HG02610 (cell line): ENCODE results near the gene ARR3.
"Not testable (repeated sequence)": the region's sequence is repeated elsewhere in the genome, so short reads cannot be mapped to it uniquely, and the experiment has no call there.

Experiments
- ATAC-seq: cut with Tn5 transposase; IDR thresholded peaks from one replicate; pipeline ENCODE4 v1.9.1; 2021; ENCODE audit warnings: mild to moderate bottlenecking, moderate library complexity; ENCODE audit not compliant: unreplicated experiment

ARR3 gene

DNA sequence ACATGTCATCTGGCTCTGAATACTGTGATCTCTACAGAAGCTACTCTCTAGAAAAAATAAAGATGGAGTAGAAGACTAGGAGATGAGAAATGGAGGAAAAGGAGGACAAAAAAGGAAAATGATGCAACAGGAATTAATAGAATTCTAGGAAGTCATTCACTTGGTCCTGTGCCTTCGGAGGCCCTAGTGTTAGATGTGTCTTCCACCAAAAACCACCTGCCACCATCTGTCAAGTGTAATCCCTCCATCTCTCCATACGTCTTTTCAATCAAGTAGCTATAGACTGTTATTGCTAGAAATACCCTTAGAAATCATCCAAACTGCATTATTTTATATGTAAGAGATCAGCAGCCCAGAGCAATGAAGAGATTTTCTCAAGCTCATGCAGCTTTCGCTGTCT, 10.9 kb downstream of the ARR3 start:
- ATAC-seq, result no peak

DNA sequence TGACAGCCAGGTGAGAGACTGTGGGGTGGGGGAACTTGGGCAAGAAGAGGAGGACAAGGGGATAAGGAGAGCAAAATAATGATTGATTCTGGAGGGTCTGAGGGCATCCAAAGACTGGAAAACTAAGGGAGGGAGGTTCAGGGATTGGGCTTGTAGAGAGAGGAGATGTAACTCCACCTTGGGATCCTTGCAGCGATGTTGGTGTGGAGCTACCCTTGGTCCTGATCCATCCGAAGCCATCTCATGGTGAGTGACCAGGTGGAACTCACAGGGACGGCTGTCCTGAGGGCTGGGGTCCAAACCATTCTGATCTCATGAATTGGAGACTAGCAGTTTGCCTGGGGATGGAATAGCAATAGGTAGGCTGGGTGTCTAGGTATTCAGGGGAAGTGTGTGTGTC, 12.4 kb downstream of the ARR3 start:
- ATAC-seq, result no peak

DNA sequence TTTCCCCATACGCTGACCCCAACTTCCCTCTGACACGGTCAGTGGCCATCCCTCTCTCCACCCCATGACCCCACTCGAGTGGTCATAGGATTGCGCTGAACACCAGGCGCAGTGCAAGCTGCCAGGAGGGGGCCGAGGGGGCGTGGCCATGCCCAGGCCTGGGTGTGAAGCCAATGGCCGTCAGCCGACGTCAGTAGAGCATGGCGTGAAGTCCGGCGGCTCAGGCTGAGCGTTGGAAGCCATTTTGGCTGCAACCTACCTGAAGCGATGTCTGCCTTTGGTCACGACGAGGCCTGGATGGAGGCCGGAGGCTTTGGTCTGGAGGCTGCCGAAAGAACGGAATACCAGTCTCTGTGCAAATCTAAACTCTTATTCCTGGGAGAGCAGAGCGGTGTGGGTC, 13.8 kb downstream of the ARR3 start, which contains the start of gene RAB41:
TSS of gene RAB41 (plus strand) at position 222 of the 400 bp plus-strand sequence. CDS start at position 268, 46 bp downstream.
- no peak for ATAC-seq

DNA sequence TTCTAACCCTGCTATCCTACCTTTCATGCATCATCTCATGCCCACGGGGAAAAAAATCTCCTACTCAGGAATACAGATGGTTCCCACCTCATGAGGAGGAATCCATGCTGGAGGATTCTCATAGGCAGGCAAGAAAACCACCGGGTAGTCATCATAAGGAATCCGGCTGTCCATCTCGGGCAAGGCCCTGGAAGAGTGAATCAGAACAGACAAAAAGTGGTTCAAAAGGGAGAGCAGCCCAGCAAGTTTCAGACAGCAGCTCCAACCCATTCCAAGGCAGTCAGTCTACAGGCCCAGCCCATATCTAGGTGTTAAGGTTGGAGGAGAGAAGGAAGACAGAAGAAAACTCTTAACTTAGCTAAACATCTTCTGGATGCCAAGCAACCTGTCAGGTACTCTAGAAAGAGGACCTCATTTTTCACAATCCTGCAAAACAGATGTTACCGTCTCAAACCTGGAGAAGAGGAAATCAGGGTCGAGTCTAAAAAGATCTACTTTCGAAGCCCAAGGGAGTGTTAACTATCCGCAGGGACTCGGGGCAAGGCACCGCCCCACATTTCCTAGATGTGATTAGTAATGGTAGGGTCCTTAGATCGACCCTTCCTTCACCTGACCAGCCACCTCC, 21.1 kb downstream of the ARR3 start:
- ATAC-seq, result peak; percentile 18

DNA sequence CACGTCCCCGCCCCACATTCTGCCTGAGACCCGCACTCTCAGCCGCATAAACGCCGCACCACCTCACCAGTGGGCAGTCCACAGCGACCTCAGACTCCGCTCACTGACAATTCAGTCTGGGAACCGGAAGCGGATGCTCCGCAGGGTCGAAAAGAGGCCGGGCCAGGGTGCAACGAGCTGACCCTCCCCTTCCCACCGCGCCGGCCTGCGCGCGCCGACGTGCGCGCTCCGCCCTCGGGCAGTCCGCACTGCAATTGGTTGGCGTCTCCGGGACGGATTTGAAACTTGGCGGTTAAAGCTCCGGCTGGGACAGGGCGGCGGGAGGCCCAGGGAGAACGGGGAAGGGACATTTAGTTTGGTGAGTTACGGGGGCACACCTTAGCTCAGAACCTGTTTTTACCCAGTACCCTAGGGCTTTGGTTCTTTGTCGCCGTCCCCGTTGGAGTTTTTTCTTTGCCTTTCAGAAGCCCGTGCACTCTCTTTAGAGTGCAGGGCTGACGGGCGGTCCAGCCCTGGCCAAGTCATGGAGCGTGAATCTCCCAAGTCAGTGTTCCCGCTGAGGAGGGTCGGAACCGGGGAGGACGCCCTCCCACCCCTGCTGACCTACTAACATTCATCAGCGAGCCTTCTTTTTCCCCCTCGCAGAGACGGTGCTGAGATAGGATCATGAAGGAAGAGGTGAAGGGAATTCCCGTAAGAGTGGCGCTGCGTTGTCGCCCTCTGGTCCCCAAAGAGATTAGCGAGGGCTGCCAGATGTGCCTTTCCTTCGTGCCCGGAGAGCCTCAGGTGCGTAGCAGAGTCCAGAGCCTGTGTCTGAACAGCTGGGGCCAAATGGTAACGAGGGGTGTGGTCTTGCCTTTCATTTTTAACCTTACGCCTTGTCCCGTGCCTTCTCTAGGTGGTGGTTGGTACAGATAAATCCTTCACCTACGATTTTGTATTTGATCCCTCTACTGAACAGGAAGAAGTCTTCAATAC, 21.9 kb downstream of the ARR3 start, which contains the start of the genes KIF4A and PDZD11:
TSS of gene KIF4A (plus strand) at position 312 of the 978 bp plus-strand sequence. CDS start at position 667, 355 bp downstream.
TSS of gene PDZD11 (minus strand) at position 135 of the 978 bp plus-strand sequence. CDS start 586 bp downstream, outside the sequence.
- ATAC-seq, result peak; percentile 99

DNA sequence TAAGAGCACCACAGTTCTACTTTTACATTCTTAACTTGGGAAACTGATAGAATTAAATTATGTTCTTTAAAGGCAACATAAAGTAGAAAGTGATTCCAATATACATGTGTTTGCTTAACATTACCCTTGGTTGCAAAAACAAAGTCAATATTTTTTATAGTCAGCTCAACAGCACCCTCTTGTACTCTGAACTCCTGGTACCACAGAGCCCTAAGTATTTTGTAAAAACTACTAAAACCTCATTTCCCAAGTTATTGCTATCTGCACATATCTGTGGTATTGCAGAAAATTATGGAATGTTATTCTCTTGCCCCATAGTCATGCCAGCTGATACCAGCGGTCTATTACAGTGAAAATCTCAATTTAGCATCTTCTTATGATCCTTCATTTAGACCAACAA, 24.7 kb downstream of the ARR3 start:
- no peak for ATAC-seq

DNA sequence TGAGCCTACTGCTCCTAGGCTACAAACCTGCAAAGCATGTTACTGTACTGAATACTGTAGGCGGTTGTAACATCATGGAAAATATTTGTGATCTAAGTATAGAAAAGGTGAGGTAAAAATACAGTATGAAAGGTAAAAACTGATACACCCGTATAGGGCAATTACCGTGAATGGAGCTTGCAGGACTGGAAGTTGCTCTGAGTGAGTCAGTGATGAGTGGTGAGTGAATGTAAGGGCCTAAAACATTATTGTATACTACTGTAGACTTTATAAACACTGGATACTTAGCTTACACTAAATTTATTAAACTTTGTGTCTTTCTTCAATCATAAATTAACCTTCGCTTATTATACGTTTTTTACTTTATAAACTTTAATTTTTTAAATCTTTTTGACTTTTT, 25.5 kb downstream of the ARR3 start:
- ATAC-seq, result no peak

DNA sequence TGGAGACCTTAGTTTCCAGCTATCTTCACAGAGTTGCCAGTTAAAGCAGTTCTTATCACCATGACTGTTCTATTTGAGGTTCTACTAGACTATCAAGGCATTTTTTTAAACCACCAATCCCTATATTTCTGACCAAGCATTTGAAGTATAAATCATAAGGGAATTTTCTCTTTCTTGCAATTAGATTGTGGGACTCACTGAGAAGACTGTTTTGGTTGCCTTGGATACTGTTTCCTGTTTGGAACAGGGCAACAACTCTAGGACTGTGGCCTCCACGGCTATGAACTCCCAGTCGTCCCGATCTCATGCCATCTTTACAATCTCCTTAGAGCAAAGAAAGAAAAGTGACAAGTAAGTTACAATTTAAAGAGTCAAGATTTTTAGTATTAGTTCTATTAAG, 33.6 kb downstream of the ARR3 start:
- ATAC-seq, result no peak

DNA sequence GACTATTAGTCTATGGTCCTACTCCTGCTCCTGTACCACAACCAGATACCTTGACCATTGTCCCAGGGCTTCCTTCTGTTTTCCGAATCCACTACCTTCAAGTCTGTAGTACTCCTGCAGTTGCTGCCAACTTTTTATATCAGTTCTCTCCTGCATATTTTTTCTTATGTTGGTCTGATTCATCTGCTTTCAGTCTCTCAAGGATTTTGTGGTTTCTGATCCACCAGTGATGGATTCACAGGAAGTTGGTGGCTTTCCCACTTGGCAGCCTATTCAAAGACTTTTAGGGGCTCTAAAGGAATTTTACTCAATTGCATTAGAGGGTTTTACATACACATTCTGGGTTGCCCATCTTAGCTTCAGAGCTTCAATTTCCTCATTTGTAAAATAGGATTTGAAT, 45.4 kb downstream of the ARR3 start:
- no peak for ATAC-seq

DNA sequence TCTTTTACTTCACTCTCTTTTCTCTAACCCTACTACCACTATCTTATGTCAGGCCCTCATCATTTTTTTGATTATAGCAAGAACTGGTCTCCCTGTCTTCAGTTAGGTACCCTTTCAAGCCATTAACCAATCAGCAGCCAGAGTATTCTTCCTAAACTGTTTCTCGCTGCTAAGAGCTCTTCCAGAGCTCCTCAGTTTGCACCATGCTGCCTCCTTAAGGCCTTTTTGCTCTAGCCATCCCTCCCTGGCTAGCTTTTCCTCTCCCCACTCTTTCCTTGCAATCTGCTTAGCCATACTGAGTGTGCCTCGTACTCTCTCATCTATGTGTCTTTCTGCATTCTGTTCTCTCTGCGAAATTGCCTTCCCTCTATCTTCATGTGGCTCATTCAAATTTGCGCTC, 54.6 kb downstream of the ARR3 start:
- no peak for ATAC-seq

DNA sequence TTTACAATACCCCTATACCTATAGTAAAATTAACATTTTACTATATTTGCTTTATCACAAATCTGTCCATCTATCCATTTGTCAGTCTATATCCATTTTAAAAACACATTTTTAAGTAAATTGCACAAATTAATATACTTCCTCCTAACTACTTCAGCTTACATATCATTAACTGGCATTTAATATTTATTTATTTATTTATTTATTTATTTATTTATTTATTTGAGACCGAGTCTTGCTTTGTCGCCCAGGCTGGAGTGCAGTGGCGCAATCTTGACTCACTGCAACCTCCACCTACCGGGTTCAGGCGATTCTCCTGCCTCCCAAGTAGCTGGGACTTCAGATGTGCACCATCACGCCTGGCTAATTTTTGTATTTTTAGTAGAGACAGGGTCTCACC, 55.5 kb downstream of the ARR3 start:
- not testable (repeated sequence) for ATAC-seq

DNA sequence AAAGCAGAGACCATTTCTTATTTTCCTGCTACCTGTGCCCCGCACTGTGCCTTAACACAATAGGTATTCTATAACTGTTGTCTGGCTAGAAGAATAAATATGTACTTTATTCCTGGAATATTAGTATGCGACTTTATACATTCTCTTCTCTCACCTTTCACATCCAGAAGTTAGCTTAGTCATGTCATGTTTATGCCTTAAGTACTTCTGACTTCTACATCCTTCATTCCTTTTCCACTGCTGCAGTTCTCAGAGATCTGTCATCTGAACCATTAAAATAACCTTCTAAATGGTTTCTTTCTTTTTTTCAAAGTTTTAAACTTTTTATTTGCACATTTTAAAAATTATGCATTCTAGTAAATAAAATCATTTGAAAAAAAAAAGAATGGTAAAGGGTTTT, 56.2 kb downstream of the ARR3 start:
- ATAC-seq, result no peak

DNA sequence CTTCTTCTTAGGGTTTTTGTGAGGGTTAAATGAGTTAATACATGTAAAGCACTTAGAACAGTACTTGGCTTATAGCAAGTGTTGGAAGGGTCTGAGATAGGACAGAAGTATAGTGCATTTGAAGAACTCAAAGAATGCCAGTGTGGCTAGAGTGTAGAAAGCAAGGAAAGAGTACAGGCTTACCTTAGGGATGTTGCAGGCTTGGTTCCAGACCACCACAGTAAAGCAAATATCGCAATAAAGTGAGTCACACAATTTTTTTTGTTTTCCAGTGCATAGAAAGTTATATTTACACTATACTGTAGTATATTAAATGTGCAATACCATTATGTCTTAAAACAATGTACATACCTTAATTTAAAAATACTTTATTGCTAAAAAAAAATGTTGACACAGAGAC, 63.0 kb downstream of the ARR3 start:
- ATAC-seq, result no peak
